HCT116 (cell line): ENCODE data around the gene OR51V1. TPM values are rescaled to one million over a fixed set of nuclear protein-coding genes. Genes with fewer than 3 reads are reported as not detected.

Source experiments
- ATAC-seq: fragments of 200-7000 bp; cut with Tn5 transposase; 2 replicates; pipeline ENCODE4 v1.9.1; 2020; ENCODE audit warnings: mild to moderate bottlenecking, moderate library complexity
- BruUV-seq: library from RNA; stranded (reverse); fragments of 400-500 nt; replicated peaks from 2 replicates; lab custom pipeline; 2021; lab: Mats Ljungman, UMichigan
- CTCF ChIA-PET: fragments of 300-600 bp; sonication (Branson Sonifier 250); formaldehyde crosslinking; loops from one replicate; lab custom pipeline; 2021; ENCODE audit warnings: antibody characterized with exemption; lab: Charles Lee
- POLR2A ChIA-PET: fragments of 300-600, 350-600 bp; sonication (Branson Sonifier 250); formaldehyde crosslinking; loops from one replicate; lab custom pipeline; 2021; ENCODE audit warnings: antibody characterized with exemption; lab: Charles Lee
- RAD21 ChIA-PET, 2 experiments: fragments of 300-600 bp; sonication (Branson Sonifier 250); formaldehyde crosslinking; loops; one replicate each; lab custom pipeline; 2023; ENCODE audit warnings: low total read pairs in 2 of 2; ENCODE audit not compliant: uncharacterized antibody in 2 of 2, unreplicated experiment in 2 of 2, low non-redundant PET in 1 of 2; lab: Charles Lee
- DNase-seq: peaks from one replicate; pipeline ENCODE4 v3.0.0-alpha.2; 2010; ENCODE audit warnings: low read depth, low spot score
- H2AFZ ChIP-seq: fragments of 200-600 bp; shearing (Covaris generic), sonication (generic); 2 replicates; pipeline ENCODE4 v1.6.1; 2017; ENCODE audit warnings: low read depth, mixed run types, mixed read lengths, antibody characterized with exemption, low read length; ENCODE audit not compliant: poor library complexity, severe bottlenecking
- H3K27ac ChIP-seq: 2 replicates; pipeline ENCODE4 v1.5.1; 2012; ENCODE audit warnings: low read depth, low read length
- H3K27me3 ChIP-seq: fragments of 200-600 bp; sonication (generic); 2 replicates; pipeline ENCODE4 v1.6.1; 2016; ENCODE audit warnings: mixed run types, low read length, mixed read lengths; ENCODE audit not compliant: insufficient read depth
- H3K36me3 ChIP-seq, 2 experiments: fragments of 200-500 bp in 1 of 2; fragments of 200-600 bp in 1 of 2; sonication (Bioruptor generic) in 1 of 2; sonication (generic) in 1 of 2; 2 replicates each; pipeline versions ENCODE4 v1.5.1 to v1.6.1; 2014 to 2016; ENCODE audit warnings: low read length in 2 of 2, inconsistent platforms in 1 of 2, mixed read lengths in 1 of 2, mixed run types in 1 of 2; ENCODE audit not compliant: insufficient read depth in 2 of 2, control insufficient read depth in 1 of 2
- H3K4me1 ChIP-seq, 2 experiments: fragments of 200-600 bp in 1 of 2; sonication (generic) in 1 of 2; 2 replicates each; pipeline versions ENCODE4 v1.5.1 to v1.6.1; 2012 to 2017; ENCODE audit warnings: low read length in 2 of 2, inconsistent platforms in 1 of 2, mild to moderate bottlenecking in 1 of 2, mixed read lengths in 1 of 2, mixed run types in 1 of 2, moderate library complexity in 1 of 2; ENCODE audit not compliant: insufficient read depth in 2 of 2, control insufficient read depth in 1 of 2
- H3K4me2 ChIP-seq: fragments of 200-600 bp; sonication (generic); 2 replicates; pipeline ENCODE4 v1.6.1; 2017; ENCODE audit warnings: mixed run types, low read length, mixed read lengths
- H3K4me3 ChIP-seq, 2 experiments: fragments of 200-600 bp in 1 of 2; sonication (generic) in 1 of 2; replicated peaks in 1 of 2; 2 replicates each; pipeline ENCODE4 v1.5.1; 2011 to 2016; ENCODE audit warnings: low read length in 2 of 2, control low read depth in 1 of 2, low read depth in 1 of 2, mild to moderate bottlenecking in 1 of 2, mixed read lengths in 1 of 2, mixed run types in 1 of 2
- H3K79me2 ChIP-seq: fragments of 200-600 bp; sonication (generic); 2 replicates; pipeline ENCODE4 v1.6.1; 2017; ENCODE audit warnings: mild to moderate bottlenecking, mixed run types, low read length, moderate library complexity, mixed read lengths; ENCODE audit not compliant: insufficient read depth
- H3K9ac ChIP-seq: fragments of 200-600 bp; sonication (generic); 2 replicates; pipeline ENCODE4 v1.6.1; 2016; ENCODE audit warnings: low read length, mixed read lengths
- H3K9me2 ChIP-seq: fragments of 200-600 bp; sonication (generic), shearing (Covaris generic); 2 replicates; pipeline ENCODE4 v1.6.1; 2017; ENCODE audit warnings: mixed run types, mild to moderate bottlenecking, moderate library complexity; ENCODE audit not compliant: insufficient read depth
- H3K9me3 ChIP-seq, 2 experiments: fragments of 200-500 bp in 1 of 2; fragments of 200-600 bp in 1 of 2; sonication (Bioruptor generic) in 1 of 2; sonication (generic) in 1 of 2; 2 replicates each; pipeline ENCODE4 v1.6.1; 2014 to 2017; ENCODE audit warnings: low read length in 2 of 2, mixed read lengths in 2 of 2, inconsistent platforms in 1 of 2, low read depth in 1 of 2, mild to moderate bottlenecking in 1 of 2, mixed run types in 1 of 2, moderate library complexity in 1 of 2; ENCODE audit not compliant: control insufficient read depth in 1 of 2, insufficient read depth in 1 of 2
- H4K20me1 ChIP-seq: fragments of 200-600 bp; sonication (generic), shearing (Covaris generic); 2 replicates; pipeline ENCODE4 v1.6.1; 2017; ENCODE audit warnings: mixed run types, mild to moderate bottlenecking, moderate library complexity; ENCODE audit not compliant: insufficient read depth
- CEBPB ChIP-seq: IDR thresholded peaks from 2 replicates; pipeline ENCODE4 v1.6.1; 2012; ENCODE audit warnings: low read depth
- CTCF ChIP-seq, 3 experiments: fragments of 200-600 bp in 1 of 3; sonication (generic) in 1 of 3; IDR thresholded peaks in 2 of 3; conservative IDR thresholded peaks in 1 of 3; 2 replicates each; pipeline ENCODE4 v1.5.1; 2012 to 2017; ENCODE audit warnings: low read depth in 2 of 3, low read length in 2 of 3, antibody characterized with exemption in 1 of 3, borderline replicate concordance in 1 of 3, control low read depth in 1 of 3, mild to moderate bottlenecking in 1 of 3, mixed read lengths in 1 of 3, mixed run types in 1 of 3, moderate library complexity in 1 of 3; ENCODE audit not compliant: insufficient read depth in 1 of 3
- EGR1 ChIP-seq: IDR thresholded peaks from 2 replicates; pipeline ENCODE4 v1.6.1; 2012; ENCODE audit warnings: low read depth
- POLR2AphosphoS5 ChIP-seq: IDR thresholded peaks from 2 replicates; pipeline ENCODE4 v1.6.1; 2011; ENCODE audit warnings: mild to moderate bottlenecking, low read depth, low read length, moderate library complexity
- RAD21 ChIP-seq: IDR thresholded peaks from 2 replicates; pipeline ENCODE4 v1.6.1; 2012; ENCODE audit warnings: low read depth, mild to moderate bottlenecking
- TCF7L2 ChIP-seq: IDR thresholded peaks from 2 replicates; pipeline ENCODE4 v1.7.0; 2011; ENCODE audit warnings: borderline replicate concordance, inconsistent platforms; ENCODE audit not compliant: insufficient read depth, insufficient read length; ENCODE audit errors: extremely low read depth
- YY1 ChIP-seq: IDR thresholded peaks from 2 replicates; pipeline ENCODE4 v1.6.1; 2011; ENCODE audit warnings: low read length, low read depth, moderate library complexity, mild to moderate bottlenecking; ENCODE audit not compliant: insufficient replicate concordance; ENCODE audit errors: extremely low read depth
- ZNF274 ChIP-seq: fragments of 200-500 bp; sonication (Bioruptor generic); IDR thresholded peaks from 2 replicates; pipeline ENCODE4 v1.6.1; 2014; ENCODE audit warnings: mild to moderate bottlenecking, low read depth, low read length, inconsistent platforms
- intact Hi-C: fragments of 100-400 bp; cut with micrococcal nuclease; formaldehyde crosslinking; loops from 2 replicates; pipeline ENCODE4 v1.10.0; 2022
- total RNA-seq: library from RNA; stranded (reverse); gene quantifications from one replicate; pipeline ENCODE4 v1.2.1, GENCODE V29; 2021; ENCODE audit not compliant: unreplicated experiment
- TF ChIP-seq, protein P1 (sequence below): IDR thresholded peaks from 2 replicates; pipeline ENCODE4 v1.6.1; 2011; ENCODE audit warnings: mild to moderate bottlenecking, low read length, moderate library complexity; ENCODE audit not compliant: insufficient replicate concordance; ENCODE audit errors: extremely low read depth

The OR51V1 gene
- total RNA-seq, 1 experiment from 2014 or later, result not detected

- ChIA-PET POLR2A (no interaction called here), CTCF (no interaction called here), RAD21 (no interaction called here)
- no peaks in the 10 kb centered on the region for H3K9me3 ChIP-seq
- no peaks in the 10 kb centered on the region for H3K9me2 ChIP-seq
- DNase-seq, result no peak
- no peak for ATAC-seq
- no peak overlapping the region for H3K27ac ChIP-seq
- no peak overlapping the region for H3K9ac ChIP-seq
- BruUV-seq, result no TSS peak
- peaks cover 4% of the 10 kb centered on the region; the same call in 1 of the 2 replicates for H3K27me3 ChIP-seq
- no peaks in the 10 kb centered on the region for H3K79me2 ChIP-seq
- no peak overlapping the region for H3K4me3 ChIP-seq
- no peaks in the 10 kb centered on the region for H4K20me1 ChIP-seq
- intact Hi-C loops, result no loop called here
- TF ChIP-seq ZNF274 (no peak), CEBPB (no peak), YY1 (no peak), RAD21 (no peak), EGR1 (no peak), TCF7L2 (no peak)
- H3K4me1 ChIP-seq, result no peaks in the 10 kb centered on the region
- no peak overlapping the region for H3K4me2 ChIP-seq
- no peaks in the 10 kb centered on the region for H3K36me3 ChIP-seq
- no peak overlapping the region for H2AFZ ChIP-seq
Observed at GRCh38 chr11:5229356-5229755, 28.9 kb upstream of the OR51V1 start.

- intact Hi-C loops, result no loop called here
- H4K20me1 ChIP-seq, result no peaks in the 10 kb centered on the region
- DNase-seq (no peak), ATAC-seq (no peak)
- H3K27me3 ChIP-seq, result no peaks in the 10 kb centered on the region
- no peaks in the 10 kb centered on the region for H3K9me3 ChIP-seq
- ChIA-PET RAD21 (no interaction called here), CTCF (no interaction called here), POLR2A (no interaction called here)
- no peak overlapping the region for H2AFZ ChIP-seq
- TF ChIP-seq CTCF (IDR thresholded peaks at IDR 0.05 in 2 of 3, conservative IDR thresholded peaks at IDR 0.05 in 1 of 3; ENCODE audit: borderline replicate concordance in 1 of 3, insufficient read depth in 1 of 3, low read depth in 2 of 3, low read length in 2 of 3), result no peak
- TF ChIP-seq POLR2AphosphoS5, result no peak
- no peak for TF ChIP-seq TCF7L2
- TF ChIP-seq EGR1, result no peak
- TF ChIP-seq, protein P1, sequence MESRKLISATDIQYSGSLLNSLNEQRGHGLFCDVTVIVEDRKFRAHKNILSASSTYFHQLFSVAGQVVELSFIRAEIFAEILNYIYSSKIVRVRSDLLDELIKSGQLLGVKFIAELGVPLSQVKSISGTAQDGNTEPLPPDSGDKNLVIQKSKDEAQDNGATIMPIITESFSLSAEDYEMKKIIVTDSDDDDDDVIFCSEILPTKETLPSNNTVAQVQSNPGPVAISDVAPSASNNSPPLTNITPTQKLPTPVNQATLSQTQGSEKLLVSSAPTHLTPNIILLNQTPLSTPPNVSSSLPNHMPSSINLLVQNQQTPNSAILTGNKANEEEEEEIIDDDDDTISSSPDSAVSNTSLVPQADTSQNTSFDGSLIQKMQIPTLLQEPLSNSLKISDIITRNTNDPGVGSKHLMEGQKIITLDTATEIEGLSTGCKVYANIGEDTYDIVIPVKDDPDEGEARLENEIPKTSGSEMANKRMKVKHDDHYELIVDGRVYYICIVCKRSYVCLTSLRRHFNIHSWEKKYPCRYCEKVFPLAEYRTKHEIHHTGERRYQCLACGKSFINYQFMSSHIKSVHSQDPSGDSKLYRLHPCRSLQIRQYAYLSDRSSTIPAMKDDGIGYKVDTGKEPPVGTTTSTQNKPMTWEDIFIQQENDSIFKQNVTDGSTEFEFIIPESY, result no peak
- no peak for TF ChIP-seq CEBPB
- H3K4me2 ChIP-seq, result no peak overlapping the region
- H3K4me3 ChIP-seq, result no peak overlapping the region
- H3K9ac ChIP-seq, result no peak overlapping the region
- no peaks in the 10 kb centered on the region for H3K79me2 ChIP-seq
- no peaks in the 10 kb centered on the region for H3K4me1 ChIP-seq
- no peak overlapping the region for H3K27ac ChIP-seq
- no TSS peak for BruUV-seq
- no peaks in the 10 kb centered on the region for H3K9me2 ChIP-seq
- no peaks in the 10 kb centered on the region for H3K36me3 ChIP-seq
Observed at GRCh38 chr11:5228124-5228523, 27.6 kb upstream of the OR51V1 start.
